Stimulated activated naive B cell treated with anti-CD40 and anti-IgM and Interleukin-4, amounts not matched to agents 10 μg/mL and 1 μg/mL and 100 μg/mL, for 72 hours (primary cell): ENCODE results near the gene ZNF346.

Experiments
- ATAC-seq, 2 donors: fragments of 150-1000 bp; cut with Tn5 transposase; replicated peaks; 2 replicates each; pipeline ENCODE4 v1.10.0; 2021; ENCODE audit warnings: moderate library complexity in 1 of 2
- DNase-seq: peaks from one replicate; pipeline ENCODE4 v3.0.0; 2021
- H3K27ac Mint-ChIP-seq: one replicate; pipeline ENCODE4 v1.8.0; 2022; ENCODE audit warnings: mild to moderate bottlenecking, mixed read lengths
- H3K27me3 Mint-ChIP-seq, 2 donors: one replicate each; pipeline ENCODE4 v1.8.0; 2022; ENCODE audit warnings: mixed read lengths in 2 of 2
- H3K36me3 Mint-ChIP-seq, 2 donors: one replicate each; pipeline ENCODE4 v1.8.0; 2022; ENCODE audit warnings: mixed read lengths in 2 of 2, mild to moderate bottlenecking in 1 of 2
- H3K4me1 Mint-ChIP-seq, 2 donors: one replicate each; pipeline ENCODE4 v1.8.0; 2022; ENCODE audit warnings: mixed read lengths in 2 of 2, mild to moderate bottlenecking in 1 of 2
- H3K4me3 Mint-ChIP-seq, 2 donors: one replicate each; pipeline ENCODE4 v1.8.0; 2022; ENCODE audit warnings: mild to moderate bottlenecking in 2 of 2, mixed read lengths in 2 of 2, moderate library complexity in 1 of 2
- H3K9me3 Mint-ChIP-seq, 2 donors: one replicate each; pipeline ENCODE4 v1.8.0; 2022; ENCODE audit warnings: mixed read lengths in 2 of 2, mild to moderate bottlenecking in 1 of 2

The ZNF346 gene

DNA sequence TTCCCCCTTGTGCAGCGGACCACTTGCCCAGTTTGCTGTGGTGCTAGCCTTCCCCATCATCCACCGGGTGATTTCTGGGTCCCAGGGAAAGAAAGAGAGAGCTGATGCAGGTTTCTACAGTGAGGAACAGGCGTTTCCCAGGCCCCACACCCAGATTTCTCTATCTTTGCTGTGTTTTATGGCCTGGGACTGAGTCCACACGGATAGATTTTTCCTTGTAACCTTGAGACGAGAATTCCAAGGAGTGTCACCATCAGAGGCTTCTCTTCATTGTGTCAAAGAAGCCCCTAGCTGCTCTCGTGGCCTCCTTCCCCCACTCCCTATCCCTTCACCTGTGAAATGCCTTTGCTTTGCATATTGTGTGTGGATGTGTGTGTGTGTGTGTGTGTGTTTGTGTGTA lies 43.0 kb downstream of the ZNF346 start:
- H3K9me3 Mint-ChIP-seq: no peaks in the 10 kb centered on the region
- H3K27me3 Mint-ChIP-seq: no peaks in the 10 kb centered on the region
- peaks cover 4 to 9% of the 10 kb centered on the region in 2 donors for H3K4me1 Mint-ChIP-seq
- DNase-seq (no peak), ATAC-seq (no peak)
- H3K4me3 Mint-ChIP-seq: no peak overlapping the region
- H3K27ac Mint-ChIP-seq: no peak overlapping the region
- peaks cover 24 to 43% of the 10 kb centered on the region in 2 donors for H3K36me3 Mint-ChIP-seq

GRCh38 chr5:177066224-177066623 lies 43.7 kb downstream of the ZNF346 start:
- peaks cover 22 to 43% of the 10 kb centered on the region in 2 donors for H3K36me3 Mint-ChIP-seq
- H3K27me3 Mint-ChIP-seq: no peaks in the 10 kb centered on the region
- DNase-seq (no peak), ATAC-seq (no peak)
- peaks cover 11 to 16% of the 10 kb centered on the region in 2 donors for H3K4me1 Mint-ChIP-seq
- H3K4me3 Mint-ChIP-seq: no peak overlapping the region
- no peaks in the 10 kb centered on the region for H3K9me3 Mint-ChIP-seq
- no peak overlapping the region for H3K27ac Mint-ChIP-seq

- H3K27me3 Mint-ChIP-seq: no peaks in the 10 kb centered on the region
- no peaks in the 10 kb centered on the region for H3K9me3 Mint-ChIP-seq
- H3K4me3 Mint-ChIP-seq: no peak overlapping the region
- no peak overlapping the region for H3K27ac Mint-ChIP-seq
- no peak for DNase-seq
- ATAC-seq: no peak
- peaks cover 21 to 42% of the 10 kb centered on the region in 2 donors for H3K36me3 Mint-ChIP-seq
- peaks cover 19 to 29% of the 10 kb centered on the region in 2 donors for H3K4me1 Mint-ChIP-seq
Measured at GRCh38 chr5:177067503-177067902, 45.0 kb downstream of the ZNF346 start.

GRCh38 chr5:177070536-177071191 lies 48.2 kb downstream of the ZNF346 start:
- peak overlapping the region; percentile 82 for H3K27ac Mint-ChIP-seq

DNA sequence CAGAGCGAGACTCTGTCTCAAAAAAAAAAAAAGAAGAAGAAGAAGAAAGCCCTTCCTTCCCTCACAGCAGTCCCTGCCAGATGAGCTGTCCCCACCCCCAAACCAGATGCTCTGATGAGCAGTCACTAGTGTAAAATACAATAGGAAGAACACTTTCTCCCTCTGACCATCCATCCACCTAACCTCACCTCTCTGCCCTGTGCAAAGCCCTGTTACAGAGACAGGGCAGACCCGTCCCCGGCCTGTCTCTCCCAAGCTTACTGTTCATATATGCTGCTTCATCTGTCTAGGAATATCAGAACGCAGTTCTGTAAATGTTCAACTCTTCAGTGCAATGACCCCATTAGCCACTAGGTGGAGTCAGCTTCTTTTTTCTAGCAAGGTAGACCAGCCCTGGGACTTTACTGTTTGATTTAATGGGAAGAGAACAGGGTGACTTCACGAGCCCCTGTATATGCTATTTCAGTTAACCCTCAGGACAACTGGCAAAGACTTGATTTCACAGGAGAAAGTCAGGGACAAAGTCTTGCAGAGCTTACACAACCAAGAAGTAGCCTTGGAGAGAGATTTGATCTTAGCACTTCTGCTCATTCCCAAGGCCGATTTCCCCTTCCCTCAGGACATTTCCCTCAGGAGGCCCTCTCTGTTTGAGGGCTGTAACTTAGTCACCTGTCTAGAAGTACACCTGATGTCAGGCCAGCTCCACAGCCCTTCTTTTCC lies 49.3 kb downstream of the ZNF346 start:
- peak overlapping the region; percentile 46 to 68 for H3K4me3 Mint-ChIP-seq
- H3K27me3 Mint-ChIP-seq: no peaks in the 10 kb centered on the region
- H3K27ac Mint-ChIP-seq: peak overlapping the region; percentile 0
- peak; percentile 86 to 89 for ATAC-seq
- DNase-seq: peak; percentile 57
- H3K36me3 Mint-ChIP-seq: peaks cover 11 to 14% of the 10 kb centered on the region in 2 donors
- no peaks in the 10 kb centered on the region for H3K9me3 Mint-ChIP-seq
- peaks cover 21 to 26% of the 10 kb centered on the region in 2 donors for H3K4me1 Mint-ChIP-seq

More at GRCh38 chr5:177070536-177071191, 48.2 kb downstream of the ZNF346 start:
- ATAC-seq: peak; percentile 56 to 72
- H3K9me3 Mint-ChIP-seq: no peaks in the 10 kb centered on the region
- DNase-seq: no peak
- peak overlapping the region; percentile 19 to 45 for H3K4me3 Mint-ChIP-seq
- peaks cover 21 to 28% of the 10 kb centered on the region in 2 donors for H3K4me1 Mint-ChIP-seq
- H3K36me3 Mint-ChIP-seq: peaks cover 15 to 18% of the 10 kb centered on the region in 2 donors
- no peaks in the 10 kb centered on the region for H3K27me3 Mint-ChIP-seq

- H3K4me1 Mint-ChIP-seq: peaks cover 2 to 3% of the 10 kb centered on the region in 2 donors
Measured at GRCh38 chr5:177077335-177077734, 54.8 kb downstream of the ZNF346 start.

GRCh38 chr5:177079606-177080005 lies 57.1 kb downstream of the ZNF346 start:
- H3K4me3 Mint-ChIP-seq: no peak overlapping the region
- peaks cover 9 to 16% of the 10 kb centered on the region in 2 donors for H3K27me3 Mint-ChIP-seq
- DNase-seq (no peak), ATAC-seq (no peak)
- H3K9me3 Mint-ChIP-seq: no peaks in the 10 kb centered on the region
- H3K27ac Mint-ChIP-seq: no peak overlapping the region
- peaks cover 0 to 2% of the 10 kb centered on the region in 2 donors for H3K4me1 Mint-ChIP-seq
- H3K36me3 Mint-ChIP-seq: peaks cover 4 to 5% of the 10 kb centered on the region in 2 donors

More at GRCh38 chr5:177077335-177077734, 54.8 kb downstream of the ZNF346 start:
- ATAC-seq (no peak), DNase-seq (no peak)
- H3K27me3 Mint-ChIP-seq: peaks cover 0 to under 1% of the 10 kb centered on the region in 2 donors
- peaks cover 4 to 8% of the 10 kb centered on the region in 2 donors for H3K36me3 Mint-ChIP-seq
- no peak overlapping the region for H3K4me3 Mint-ChIP-seq
- H3K27ac Mint-ChIP-seq: no peak overlapping the region
- H3K9me3 Mint-ChIP-seq: no peaks in the 10 kb centered on the region

DNA sequence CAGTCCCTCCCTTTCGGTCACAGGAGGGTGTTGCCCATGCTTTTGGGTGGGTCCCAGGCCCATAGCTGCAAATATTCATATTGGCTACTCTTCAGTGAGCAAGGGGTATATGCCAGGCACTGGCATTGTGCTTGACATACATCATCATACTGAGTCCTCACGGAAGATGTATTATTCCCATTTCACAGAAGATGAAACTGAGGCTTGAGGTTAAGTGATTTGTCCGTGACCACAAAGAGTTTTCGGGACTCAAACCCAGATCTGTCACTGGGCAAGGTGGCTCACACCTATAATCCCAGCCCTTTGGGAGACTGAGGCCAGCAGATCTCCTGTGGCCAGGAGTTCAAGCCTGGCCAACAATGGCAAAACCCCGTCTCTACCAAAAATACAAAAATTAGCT lies 57.8 kb downstream of the ZNF346 start:
- H3K36me3 Mint-ChIP-seq: peaks cover 4 to 5% of the 10 kb centered on the region in 2 donors
- peaks cover 9 to 16% of the 10 kb centered on the region in 2 donors for H3K27me3 Mint-ChIP-seq
- no peak overlapping the region for H3K4me3 Mint-ChIP-seq
- no peak overlapping the region for H3K27ac Mint-ChIP-seq
- no peak for DNase-seq
- no peaks in the 10 kb centered on the region for H3K9me3 Mint-ChIP-seq
- peaks cover 3 to 4% of the 10 kb centered on the region in 2 donors for H3K4me1 Mint-ChIP-seq
- ATAC-seq: no peak

DNA sequence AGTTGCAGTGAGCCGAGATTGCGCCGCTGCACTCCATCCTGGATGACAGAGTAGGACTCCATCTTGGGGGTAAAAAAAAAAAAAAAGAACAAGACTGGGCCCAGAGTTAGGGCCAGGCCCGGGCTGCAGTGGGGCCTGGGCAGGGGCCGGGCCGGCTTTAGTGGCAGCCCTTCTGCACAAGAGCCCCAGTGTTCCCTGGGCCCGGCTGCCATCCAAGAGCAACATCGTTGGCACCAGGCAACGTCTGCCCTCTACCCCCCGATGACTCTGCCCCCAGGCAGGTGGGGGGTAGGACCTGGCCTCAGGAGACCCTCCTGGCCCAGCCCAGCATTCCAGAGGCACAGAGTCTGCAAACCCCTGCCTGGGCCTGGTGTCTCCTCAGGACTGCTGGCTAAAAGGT lies 59.4 kb downstream of the ZNF346 start:
- no peak overlapping the region for H3K4me3 Mint-ChIP-seq
- H3K9me3 Mint-ChIP-seq: no peaks in the 10 kb centered on the region
- peaks cover 9 to 16% of the 10 kb centered on the region in 2 donors for H3K27me3 Mint-ChIP-seq
- peaks cover 0 to 3% of the 10 kb centered on the region in 2 donors for H3K36me3 Mint-ChIP-seq
- DNase-seq (no peak), ATAC-seq (no peak)
- no peak overlapping the region for H3K27ac Mint-ChIP-seq
- H3K4me1 Mint-ChIP-seq: peaks cover 15 to 16% of the 10 kb centered on the region in 2 donors

- ATAC-seq (no peak), DNase-seq (no peak)
- Mint-ChIP-seq H3K4me1 (peaks cover 19 to 22% of the 10 kb centered on the region in 2 donors), H3K9me3 (no peaks in the 10 kb centered on the region), H3K27me3 (peaks cover 14 to 26% of the 10 kb centered on the region in 2 donors), H3K27ac (no peak overlapping the region), H3K36me3 (no peaks in the 10 kb centered on the region), H3K4me3 (no peak overlapping the region)
Measured at GRCh38 chr5:177083357-177083756, 60.9 kb downstream of the ZNF346 start.

DNA sequence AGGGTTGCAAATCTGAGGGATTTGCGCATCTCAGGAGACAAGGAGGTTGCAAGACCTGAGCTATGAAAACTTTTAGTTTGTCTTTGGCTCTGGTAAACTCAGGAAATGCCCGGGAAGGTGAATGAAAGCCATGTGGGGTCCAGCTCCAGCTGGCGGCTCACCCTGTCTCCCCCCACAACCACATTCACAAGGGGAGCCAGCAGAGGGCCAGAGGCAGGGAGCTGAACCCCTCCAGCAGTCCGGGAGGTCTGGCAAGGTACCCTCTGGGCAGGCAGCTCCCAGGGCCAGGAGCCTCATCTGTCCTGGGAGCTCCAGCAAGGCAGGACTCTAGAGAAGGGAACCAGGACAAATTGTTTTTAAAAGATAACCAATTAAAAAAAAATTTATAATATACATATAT lies 61.7 kb downstream of the ZNF346 start:
- DNase-seq: no peak
- Mint-ChIP-seq H3K9me3 (no peaks in the 10 kb centered on the region), H3K27me3 (peaks cover 14 to 28% of the 10 kb centered on the region in 2 donors), H3K36me3 (no peaks in the 10 kb centered on the region), H3K4me1 (peaks cover 19 to 22% of the 10 kb centered on the region in 2 donors), H3K27ac (no peak overlapping the region), H3K4me3 (no peak overlapping the region)
- ATAC-seq: no peak

DNA sequence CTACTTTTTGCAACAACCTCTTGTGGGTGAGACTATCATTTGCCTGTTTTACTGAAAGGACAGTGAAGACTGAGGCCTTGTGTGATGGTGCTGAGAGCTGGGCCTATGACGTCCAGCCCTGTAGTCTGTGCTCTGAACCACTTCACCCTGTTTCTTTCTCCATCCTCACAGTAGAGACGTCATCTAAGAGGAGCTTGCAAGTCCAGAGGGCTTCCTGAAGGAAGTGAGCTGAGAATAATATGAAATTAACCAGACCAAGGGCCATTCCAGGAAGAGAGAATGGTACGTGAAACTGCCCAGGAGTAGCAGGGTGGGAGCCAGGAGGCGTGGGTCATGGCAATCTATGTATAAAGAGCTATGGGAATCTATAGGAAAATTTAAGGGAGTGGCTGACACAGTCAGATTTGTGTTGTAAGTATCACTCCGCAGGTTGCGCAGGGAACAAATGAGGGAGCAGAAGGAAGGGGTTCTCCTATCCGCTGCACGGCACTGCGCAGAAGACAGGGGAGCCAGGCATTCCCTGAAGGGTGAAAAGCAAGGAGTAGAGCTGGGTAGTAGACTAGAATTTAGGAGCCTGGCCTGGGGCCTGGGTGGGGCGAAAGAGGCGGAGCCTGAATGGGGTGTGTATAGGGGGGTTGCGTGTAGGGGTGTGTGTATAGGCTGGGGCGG lies 63.6 kb downstream of the ZNF346 start:
- Mint-ChIP-seq H3K4me1 (peaks cover 19 to 22% of the 10 kb centered on the region in 2 donors), H3K27me3 (peaks cover 17 to 28% of the 10 kb centered on the region in 2 donors), H3K4me3 (peak overlapping the region; percentile 72 to 73), H3K9me3 (no peaks in the 10 kb centered on the region), H3K27ac (peak overlapping the region; percentile 0), H3K36me3 (no peaks in the 10 kb centered on the region)
- no peak for ATAC-seq
- peak; percentile 12 for DNase-seq

GRCh38 chr5:177086654-177087397 lies 64.3 kb downstream of the ZNF346 start, which contains the start of gene FGFR4:
TSS of gene FGFR4 (plus strand) at chr5:177086915. CDS start at chr5:177089603, 2,688 bp downstream.
- Mint-ChIP-seq H3K27ac (peak within 1 kb of the TSS; percentile 0), H3K27me3 (peaks cover 17 to 28% of the 10 kb centered on the region in 2 donors), H3K9me3 (no peaks in the 10 kb centered on the region), H3K36me3 (no peaks in the 10 kb centered on the region), H3K4me1 (peaks cover 19 to 22% of the 10 kb centered on the region in 2 donors), H3K4me3 (peak within 1 kb of the TSS; percentile 72 to 73)
- ATAC-seq (peak; percentile 83 to 85), DNase-seq (peak; percentile 53)
